LHCN-M2 (cell line): Measurements from ENCODE around the gene ACOT2. TPM values are rescaled to one million over a fixed set of nuclear protein-coding genes. Genes with fewer than 3 reads are reported as not detected.
"Not testable (repeated sequence)": the region's sequence is repeated elsewhere in the genome, so short reads cannot be mapped to it uniquely, and the experiment has no call there.

Experiments used
- DNase-seq: peaks from one replicate; pipeline ENCODE4 v3.0.0-alpha.2; 2012; ENCODE audit warnings: low read depth
- total RNA-seq: library from RNA; depleted of rRNA; stranded (reverse); fragments of >200 nt; gene quantifications from 2 replicates; pipeline ENCODE4 v1.2.3, GENCODE V29; 2014

The ACOT2 gene
- total RNA-seq, 1 experiment from 2014 or later: 53.0 TPM

DNA sequence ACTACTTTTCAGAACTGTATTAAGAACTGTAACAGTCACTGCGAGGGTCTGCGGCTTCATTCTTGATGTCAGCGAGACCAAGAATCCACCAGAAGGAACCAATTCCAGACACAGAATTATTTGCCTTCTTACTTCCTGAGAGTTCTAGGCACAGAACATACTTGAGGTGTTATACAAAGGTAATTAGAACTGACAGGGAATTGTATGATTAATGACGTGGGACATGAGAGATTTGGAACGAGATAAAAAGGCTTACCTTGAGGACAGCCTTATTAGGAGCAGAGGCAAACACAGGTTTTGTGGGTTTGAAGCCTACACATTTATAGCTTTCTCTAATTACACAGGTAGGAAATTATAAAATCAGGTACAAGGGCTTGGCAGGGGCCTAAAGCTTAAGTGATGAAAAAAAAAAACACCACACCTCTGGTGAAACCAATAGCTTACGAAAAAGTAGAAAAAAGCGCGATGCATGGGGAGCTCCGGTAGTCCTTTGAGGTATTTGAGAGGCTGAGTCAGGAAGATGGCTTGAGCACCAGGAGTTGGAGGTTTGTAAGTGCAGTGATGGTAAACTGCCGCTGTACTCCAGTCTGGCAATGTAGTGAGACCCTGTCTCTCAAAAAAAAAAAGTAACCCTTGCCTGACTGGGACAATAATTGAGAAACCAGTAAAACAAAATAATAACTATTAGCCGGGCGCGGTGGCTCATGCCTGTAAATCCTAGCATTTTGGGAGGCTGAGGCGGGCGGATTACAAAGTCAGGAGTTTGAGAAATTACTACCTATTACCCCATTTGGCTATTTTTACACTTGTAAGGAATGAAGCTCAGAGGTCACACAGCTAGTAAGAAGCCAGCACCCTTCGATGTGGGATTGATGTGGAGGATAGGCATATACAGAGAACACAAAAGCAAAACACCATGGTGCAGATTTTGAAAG, 795 bp upstream of the ACOT2 start:
- no peak for DNase-seq

DNA sequence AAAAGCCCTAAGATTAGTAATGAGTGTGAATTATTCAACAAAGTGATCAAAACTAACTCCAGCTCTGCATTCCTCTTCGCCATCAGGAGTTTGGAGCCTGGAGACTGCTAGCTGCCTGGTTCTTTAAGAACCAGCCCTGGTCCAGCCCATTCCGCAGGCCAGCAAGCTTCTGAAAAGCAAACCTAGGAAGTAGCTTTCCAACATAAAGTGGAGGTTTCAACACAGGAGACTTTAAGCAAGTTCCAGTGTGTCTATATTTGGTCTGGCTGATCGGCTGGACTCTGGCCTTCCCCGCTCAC, 178 bp upstream of the ACOT2 start:
- not testable (repeated sequence) for DNase-seq

DNA sequence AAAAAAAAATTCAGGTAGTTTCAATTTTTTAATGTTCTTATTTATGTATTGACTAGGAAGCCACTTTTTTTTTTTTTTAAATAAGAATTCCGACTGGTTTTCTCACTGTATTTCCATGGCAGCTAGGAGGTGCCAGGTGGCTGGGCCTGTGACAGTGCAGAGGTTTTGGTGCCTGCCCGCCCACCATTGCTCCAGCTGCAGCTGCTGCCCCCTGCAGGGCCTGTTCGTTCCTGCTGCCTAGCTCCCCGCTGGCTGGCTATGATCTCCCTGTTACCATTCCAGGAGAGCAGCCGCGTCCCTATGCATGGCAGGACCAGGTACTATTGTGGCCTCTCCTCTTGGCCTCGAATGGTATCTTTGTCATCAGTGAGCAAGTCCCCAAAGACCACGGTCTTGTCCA, 1.9 kb downstream of the ACOT2 start:
- peak; percentile 28 for DNase-seq

DNA sequence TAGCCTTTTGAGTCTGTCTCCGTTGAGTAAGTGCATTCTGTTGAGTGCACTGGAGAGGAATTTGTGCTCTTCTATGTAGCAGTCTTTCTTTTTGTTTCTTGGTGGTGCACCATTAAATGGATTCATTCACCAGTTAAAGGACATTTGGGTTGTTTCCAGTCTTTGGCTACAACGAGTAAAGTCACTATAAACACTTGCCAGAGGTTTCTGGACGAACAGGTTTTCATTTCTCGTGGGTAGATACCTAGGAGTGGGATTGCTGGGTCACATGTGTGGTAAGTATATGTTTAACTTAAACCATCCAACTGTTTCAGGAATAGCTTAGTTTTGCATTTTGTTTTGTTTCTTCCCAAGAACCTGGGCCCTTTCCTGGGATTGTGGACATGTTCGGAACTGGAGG, 4.0 kb downstream of the ACOT2 start:
- not testable (repeated sequence) for DNase-seq

DNA sequence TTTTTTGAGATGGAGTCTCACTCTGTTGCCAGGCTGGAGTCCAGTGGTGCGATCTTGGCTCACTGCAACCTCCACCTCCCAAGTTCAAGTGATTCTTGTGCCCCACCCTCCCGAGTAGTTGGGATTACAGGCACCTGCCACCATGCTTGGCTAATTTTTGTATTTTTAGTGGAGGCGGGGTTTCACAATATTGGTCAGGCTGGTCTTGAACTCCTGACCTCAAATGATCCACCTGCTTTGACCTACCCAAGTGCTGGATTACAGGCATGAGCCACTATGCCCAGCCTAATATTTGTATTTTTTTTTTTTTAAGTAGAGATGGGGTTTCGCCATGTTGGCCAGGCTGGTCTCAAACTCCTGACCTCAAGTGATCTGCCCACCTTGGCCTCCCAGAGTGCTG, 4.7 kb downstream of the ACOT2 start:
- not testable (repeated sequence) for DNase-seq

DNA sequence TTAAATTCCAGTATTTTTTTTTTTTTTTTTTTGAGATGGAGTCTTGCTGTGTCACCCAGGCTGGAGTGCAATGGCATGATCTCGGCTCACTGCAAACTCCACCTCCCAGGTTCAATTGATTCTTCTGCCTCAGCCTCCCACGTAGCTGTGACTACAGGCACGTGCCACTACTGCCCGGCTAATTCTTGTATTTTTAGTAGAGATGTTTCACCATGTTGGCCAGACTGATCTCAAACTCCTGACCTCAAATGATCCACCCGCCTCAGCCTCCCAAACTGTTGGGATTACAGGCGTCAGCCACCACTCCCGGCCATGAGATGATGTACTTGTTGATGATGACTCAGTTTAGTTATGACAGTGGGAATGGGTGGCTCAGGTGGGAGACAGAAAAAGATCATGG, 5.2 kb downstream of the ACOT2 start:
- DNase-seq: not testable (repeated sequence)

DNA sequence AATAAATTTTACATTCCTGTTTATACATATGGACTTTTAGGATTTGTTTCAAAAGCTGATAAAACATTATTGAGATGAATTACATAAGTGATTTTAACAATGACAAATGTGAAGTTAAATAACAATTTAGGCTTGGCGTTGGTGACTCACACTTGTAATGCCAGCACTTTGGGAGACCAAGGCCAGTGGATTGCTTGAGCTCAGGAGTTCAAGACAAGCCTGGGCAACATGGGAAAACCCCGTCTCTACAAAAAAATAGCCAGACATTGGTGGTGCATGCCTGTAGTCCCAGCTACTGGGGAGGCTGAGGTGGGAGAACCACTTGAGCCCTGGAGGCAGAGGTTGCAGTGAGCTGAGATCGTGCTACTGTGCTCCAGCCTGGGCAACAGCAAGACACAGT, 7.4 kb downstream of the ACOT2 start:
- DNase-seq: no peak

DNA sequence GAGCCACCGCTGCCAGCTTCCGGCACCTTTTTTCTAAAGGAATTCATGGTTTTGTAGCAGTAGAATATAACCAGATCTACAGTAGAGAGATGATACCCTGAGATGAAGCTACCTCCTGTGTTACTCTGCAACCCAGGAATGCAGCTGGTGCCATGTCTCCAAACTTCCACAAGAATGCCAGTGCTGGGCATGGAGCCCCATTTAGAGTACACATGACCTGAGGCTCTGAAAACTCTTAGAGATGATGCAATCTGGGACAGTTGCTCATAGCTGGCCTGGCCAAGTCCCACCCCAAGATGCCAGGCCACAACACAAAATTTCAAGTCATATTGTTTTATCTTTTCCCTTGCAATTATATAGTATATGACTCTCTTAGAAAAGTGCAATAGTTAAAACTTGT, 8.2 kb downstream of the ACOT2 start:
- DNase-seq: not testable (repeated sequence)

DNA sequence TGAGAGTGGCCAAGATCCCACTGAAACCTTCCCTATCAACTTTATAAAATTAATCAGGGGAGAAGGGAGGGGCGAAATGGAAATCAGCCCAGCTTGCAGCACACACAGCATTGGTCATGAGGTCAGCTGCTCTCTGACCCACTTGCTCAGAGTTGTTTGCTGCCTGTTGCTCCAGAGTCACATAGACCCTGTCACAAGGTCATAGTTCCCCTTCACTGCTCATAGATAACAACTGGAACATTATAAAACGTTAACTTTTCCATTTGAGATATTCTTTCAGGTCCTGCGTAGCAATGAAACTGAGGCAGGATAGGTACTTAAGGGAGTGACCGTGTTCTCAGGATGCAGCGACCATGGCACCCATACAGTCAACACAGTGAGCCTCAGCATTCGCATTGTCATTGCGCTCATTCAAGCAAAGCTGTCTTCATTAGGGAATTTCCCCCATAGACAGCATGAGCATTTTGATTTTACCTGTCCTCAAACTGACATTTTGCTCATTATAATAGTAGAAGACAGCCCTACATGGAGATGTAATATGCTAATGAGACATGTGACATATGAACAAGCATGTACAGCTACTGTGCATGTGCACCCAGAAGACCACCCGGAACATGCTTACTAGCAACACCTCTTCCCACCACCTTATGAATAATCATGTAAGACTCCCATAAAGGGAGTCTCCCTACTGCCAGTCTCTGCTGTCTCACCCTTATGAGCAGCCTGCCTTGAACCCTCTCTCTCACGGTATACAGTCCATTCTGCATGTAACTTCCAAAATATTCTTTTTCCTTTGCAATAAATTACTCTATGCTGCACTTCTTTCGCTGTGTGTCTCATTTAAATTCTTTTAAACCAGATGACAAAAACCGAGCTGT, 13.3 kb downstream of the ACOT2 start:
- not testable (repeated sequence) for DNase-seq

DNA sequence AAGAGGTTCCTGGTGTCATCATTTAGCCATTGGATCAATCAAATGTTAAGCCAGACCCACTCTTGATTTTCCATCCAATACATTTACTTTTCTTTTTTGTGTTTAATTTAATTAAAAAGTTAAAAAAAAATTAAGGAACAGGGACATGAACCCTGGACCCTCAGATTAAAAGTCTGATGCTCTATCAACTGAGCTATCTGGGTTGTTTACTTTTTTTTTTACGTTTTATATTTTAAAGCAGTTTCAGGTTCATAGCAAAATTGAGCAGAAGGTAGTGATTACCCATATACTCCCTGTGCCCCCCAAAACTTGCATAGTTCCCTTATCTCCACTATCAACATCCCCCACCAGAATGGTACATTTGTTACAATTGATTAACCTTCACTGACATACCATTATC, 19.7 kb downstream of the ACOT2 start:
- DNase-seq: no peak

DNA sequence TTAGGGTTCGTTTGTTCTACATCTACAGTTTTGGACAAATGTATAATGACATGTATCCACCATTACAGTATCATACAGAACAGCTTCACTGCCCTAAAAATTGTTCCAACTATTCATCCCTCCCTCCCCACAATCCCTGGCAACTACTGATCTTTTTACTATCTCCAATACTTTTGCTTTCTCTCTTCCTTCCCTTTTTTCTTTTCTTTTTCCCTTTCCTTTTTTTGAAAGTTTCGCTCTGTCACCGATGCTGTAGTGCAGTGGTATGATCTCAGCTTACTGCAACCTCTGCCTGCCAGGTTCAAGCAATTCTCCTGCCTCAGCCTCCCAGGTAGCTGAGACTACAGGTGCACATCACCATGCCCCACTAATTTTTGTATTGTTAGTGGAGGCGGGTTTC, 20.1 kb downstream of the ACOT2 start:
- no peak for DNase-seq

DNA sequence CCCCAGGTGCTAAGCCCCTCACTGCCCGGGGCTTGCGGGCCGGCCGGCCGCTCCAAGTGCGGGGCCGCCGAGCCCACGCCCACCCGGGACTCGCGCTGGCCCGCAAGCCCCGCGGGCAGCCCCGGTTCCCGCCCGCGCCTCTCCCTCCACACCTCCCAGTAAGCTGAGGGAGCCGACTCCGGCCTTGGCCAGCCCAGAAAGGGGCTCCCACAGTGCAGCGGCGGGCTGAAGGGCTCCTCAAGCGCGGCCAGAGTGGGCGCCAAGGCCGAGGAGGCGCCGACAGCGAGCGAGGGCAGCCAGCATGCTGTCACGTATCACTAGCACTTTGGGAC, 21.6 kb downstream of the ACOT2 start:
- not testable (repeated sequence) for DNase-seq

DNA sequence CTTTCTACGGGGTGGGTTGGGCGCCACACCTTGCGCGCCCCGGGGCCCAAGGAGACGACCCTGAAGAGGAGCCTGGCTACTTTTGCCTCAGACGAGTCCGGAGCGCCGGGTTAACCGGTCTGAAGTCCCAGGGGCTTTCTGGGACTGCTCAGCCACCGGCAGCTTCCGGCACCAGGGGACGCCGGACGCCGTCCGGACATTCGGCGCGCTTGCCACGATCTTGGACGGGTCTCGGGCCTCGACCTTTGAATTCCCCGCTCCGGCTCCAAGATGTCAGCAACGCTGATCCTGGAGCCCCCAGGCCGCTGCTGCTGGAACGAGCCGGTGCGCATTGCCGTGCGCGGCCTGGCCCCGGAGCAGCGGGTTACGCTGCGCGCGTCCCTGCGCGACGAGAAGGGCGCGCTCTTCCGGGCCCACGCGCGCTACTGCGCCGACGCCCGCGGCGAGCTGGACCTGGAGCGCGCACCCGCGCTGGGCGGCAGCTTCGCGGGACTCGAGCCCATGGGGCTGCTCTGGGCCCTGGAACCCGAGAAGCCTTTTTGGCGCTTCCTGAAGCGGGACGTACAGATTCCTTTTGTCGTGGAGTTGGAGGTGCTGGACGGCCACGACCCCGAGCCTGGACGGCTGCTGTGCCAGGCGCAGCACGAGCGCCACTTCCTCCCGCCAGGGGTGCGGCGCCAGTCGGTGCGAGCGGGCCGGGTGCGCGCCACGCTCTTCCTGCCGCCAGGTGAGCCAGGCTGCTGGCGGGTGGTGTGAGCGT, 22.9 kb downstream of the ACOT2 start, which contains the start of gene ACOT4:
TSS of gene ACOT4 (plus strand) at position 184 of the 760 bp plus-strand sequence. CDS start at position 271, 87 bp downstream.
- no peak for DNase-seq

DNA sequence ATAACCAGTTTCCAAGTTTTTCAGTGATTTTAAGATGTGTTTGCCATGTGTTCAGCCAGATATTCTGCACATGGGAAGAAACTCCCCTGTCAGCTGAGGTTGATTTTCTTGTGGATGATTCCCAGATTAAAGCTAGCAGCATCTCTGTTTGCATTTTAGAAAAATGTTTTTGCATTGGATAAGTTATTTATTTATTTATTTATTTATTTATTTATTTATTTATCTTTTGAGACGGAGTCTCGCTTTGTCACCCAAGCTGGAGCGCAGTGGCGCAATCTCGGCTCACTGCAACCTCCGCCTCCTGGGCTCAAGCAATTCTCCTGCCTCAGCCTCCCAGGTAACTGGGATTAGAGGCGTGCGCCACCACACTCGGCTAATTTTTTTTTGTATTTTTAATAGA, 25.5 kb downstream of the ACOT2 start:
- DNase-seq: no peak

DNA sequence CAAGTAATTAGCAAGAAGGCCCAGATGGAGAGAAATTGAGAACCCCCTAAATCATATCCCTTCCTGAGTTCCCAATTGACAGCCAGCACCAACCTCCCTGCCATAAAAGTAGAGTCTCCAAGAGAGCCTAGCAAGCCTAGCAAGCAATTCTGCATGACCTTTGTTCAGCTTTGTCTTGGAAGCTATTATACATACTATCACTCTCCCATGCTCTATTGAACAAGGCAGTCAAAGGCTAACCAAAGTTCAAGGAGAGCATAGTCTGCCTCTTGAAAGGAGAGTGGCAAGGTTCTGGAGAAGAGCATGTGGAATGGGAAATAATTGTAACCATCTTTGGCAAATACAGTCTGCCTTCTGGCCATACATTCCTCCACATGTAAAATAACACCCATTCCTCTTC, 30.5 kb downstream of the ACOT2 start:
- DNase-seq: no peak

DNA sequence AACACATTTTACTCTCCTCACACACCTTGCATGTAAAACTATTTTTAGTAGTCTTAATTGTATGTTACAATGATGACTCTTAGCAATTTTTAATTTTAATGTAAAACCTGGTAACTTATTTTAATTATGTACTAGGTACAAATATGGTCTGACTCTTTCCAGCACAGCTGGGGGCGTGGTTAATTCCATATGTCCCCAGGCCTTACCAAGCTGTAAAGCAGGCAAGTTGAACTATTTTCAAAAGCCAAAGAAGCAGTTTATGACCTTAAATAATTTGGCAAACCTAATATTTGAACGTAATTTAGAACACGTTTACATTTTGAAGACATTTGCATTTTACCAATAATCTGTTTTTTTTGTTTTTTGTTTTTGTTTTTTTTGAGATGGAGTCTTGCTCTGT, 34.0 kb downstream of the ACOT2 start:
- DNase-seq: no peak

DNA sequence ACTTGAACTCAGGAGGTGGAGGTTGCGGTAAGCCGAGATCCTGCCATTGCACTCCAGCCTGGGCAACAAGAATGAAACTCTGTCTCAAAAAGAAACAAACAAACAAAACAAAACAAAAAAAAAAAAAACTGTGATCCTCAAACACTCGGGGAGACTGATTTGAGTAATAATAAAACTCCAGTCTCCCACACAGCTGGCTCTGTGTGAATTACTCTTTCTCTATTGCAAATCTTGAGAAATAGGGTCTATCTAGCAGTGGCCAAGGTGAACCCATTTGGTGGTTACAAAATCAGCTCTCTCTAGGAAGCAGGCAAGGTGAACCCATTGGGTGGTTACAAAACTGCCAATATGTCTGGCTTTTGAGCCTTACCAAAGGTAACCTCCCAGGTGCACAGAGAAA, 37.3 kb downstream of the ACOT2 start:
- no peak for DNase-seq

DNA sequence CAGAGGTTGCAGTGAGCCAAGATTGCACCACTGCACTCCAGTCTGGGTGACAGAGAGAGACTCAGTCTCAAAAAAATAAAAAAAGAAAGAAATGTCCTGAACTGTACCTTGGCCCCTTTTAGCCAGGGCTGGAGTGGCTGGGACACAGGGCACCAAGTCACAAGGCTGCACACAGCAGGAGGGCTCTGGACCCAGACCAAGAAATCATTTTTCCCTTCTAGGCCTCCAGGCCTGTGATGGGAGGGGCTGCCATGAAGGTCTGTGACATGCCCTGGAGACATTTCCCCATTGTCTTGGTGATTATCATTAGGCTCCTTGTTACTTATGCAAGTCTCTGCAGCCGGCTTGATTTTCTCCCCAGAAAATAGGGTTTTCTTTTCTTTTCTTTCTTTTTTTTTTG, 38.2 kb downstream of the ACOT2 start:
- DNase-seq: no peak

DNA sequence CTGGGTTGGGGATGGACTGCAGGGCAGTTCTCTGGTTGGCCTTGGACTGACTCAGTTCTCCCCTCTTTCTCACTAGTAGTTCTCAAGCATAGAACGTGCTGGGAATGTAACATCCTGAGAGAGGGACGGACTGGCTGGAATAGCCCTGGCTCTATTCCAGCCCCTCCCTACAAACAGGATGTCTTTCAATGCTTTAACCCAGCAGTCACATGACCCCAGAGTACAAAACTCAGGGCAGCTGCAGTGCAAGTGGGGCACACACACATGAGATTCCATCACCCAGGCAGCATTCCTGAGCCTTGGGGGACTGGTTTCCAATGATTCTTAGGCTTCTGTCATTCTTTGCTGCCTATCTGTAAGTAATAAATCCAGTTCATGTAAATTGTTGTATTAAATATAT, 41.7 kb downstream of the ACOT2 start:
- DNase-seq: peak; percentile 65

DNA sequence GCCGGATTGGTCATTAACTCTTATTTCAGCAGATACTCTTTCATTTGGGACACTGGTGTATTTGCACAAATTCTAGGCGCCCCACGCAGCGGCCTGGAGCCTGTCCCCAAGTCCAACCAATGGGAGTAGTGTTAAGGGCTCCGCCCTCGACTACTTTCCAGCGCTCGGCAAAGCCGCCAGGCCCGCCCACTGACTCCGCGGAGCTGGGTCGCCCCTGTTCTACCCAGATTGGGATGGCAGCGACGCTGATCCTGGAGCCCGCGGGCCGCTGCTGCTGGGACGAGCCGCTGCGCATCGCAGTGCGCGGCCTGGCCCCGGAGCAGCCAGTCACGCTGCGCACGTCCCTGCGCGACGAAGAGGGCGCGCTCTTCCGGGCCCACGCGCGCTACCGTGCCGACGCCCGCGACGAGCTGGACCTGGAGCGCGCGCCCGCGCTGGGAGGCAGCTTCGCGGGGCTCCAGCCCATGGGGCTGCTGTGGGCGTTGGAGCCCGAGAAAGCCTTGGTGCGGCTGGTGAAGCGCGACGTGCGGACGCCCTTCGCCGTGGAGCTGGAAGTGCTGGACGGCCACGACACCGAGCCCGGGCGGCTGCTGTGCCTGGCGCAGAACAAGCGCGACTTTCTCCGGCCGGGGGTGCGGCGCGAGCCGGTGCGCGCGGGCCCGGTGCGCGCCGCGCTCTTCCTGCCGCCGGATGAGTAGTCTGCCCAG, 43.5 kb downstream of the ACOT2 start, which contains the start of gene ACOT6:
TSS of gene ACOT6 (plus strand) at position 179 of the 707 bp plus-strand sequence. CDS start at position 234, 55 bp downstream.
- peak; percentile 75 for DNase-seq

DNA sequence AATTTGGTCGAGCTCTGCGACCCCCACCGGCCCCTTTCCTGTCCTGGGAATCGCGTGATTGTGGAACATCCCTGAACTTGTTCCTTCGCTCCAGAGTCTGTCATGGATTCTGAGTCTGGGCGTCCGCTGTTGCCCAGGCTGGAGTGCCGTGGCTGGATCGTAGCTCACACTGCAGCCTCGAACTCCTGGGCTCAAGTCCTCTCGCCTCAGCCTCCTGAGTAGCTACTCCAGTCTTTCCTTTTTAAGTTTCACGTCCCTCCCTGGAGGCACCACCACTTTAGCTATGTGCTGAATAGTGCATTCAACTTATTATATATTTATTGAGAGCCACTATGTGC, 44.0 kb downstream of the ACOT2 start:
- DNase-seq: no peak
